PC-9 (cell line): ENCODE data around the gene ARFGAP1.

Source experiments
- EZH2 ChIP-seq: fragments of 200-600 bp; sonication (generic); IDR thresholded peaks from 2 replicates; pipeline ENCODE4 v1.8.0; 2017; ENCODE audit warnings: antibody characterized with exemption, low read depth
- TF ChIP-seq, protein P1 (sequence below): fragments of 200-600 bp; sonication (generic); conservative IDR thresholded peaks from 2 replicates; pipeline ENCODE4 v1.6.1; 2017; ENCODE audit warnings: mixed run types, antibody characterized with exemption, mild to moderate bottlenecking, moderate library complexity

DNA sequence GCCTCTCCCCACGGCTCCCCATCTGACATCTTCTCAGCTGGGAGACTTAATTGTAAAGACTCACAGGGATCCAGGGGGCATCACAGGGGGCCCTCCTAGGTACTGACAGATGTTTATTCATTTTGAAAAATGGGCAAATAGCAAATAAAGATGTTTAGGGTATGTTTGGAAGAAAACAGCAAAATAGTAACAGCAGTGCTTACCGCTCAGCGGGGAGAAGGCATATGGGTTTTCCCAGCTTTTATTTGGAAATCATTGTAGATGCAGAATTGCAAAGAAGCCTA, 39.6 kb upstream of the ARFGAP1 start:
- TF ChIP-seq, protein P1, sequence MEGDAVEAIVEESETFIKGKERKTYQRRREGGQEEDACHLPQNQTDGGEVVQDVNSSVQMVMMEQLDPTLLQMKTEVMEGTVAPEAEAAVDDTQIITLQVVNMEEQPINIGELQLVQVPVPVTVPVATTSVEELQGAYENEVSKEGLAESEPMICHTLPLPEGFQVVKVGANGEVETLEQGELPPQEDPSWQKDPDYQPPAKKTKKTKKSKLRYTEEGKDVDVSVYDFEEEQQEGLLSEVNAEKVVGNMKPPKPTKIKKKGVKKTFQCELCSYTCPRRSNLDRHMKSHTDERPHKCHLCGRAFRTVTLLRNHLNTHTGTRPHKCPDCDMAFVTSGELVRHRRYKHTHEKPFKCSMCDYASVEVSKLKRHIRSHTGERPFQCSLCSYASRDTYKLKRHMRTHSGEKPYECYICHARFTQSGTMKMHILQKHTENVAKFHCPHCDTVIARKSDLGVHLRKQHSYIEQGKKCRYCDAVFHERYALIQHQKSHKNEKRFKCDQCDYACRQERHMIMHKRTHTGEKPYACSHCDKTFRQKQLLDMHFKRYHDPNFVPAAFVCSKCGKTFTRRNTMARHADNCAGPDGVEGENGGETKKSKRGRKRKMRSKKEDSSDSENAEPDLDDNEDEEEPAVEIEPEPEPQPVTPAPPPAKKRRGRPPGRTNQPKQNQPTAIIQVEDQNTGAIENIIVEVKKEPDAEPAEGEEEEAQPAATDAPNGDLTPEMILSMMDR, result no peak
- no peak for TF ChIP-seq EZH2
